ENCODE results near the gene CYP2C8.
"Not testable (repeated sequence)": the region's sequence is repeated elsewhere in the genome, so short reads cannot be mapped to it uniquely, and the experiment has no call there.

The CYP2C8 gene

GRCh38 chr10:95069286-95069685 is at the start of gene CYP2C8:
Gene CYP2C8, minus strand, starts transcription at chr10:95069497. Its CDS starts 95 bp downstream, at chr10:95069402.
- in situ Hi-C loops (cut with HindIII; ENCODE audit: low pct_ligation_motif_present, low pct_unique_long_range_greater_than_20kb, low sequenced_read_pairs), result no loop called here
- no peak for DNase-seq

- DNase-seq, result no peak
- in situ Hi-C loops (cut with HindIII; ENCODE audit: low pct_ligation_motif_present, low pct_unique_long_range_greater_than_20kb, low sequenced_read_pairs), result no loop called here
Measured at GRCh38 chr10:95116869-95117269, 47.6 kb upstream of the CYP2C8 start.

GRCh38 chr10:95110823-95111222 is 41.5 kb upstream of the CYP2C8 start:
- in situ Hi-C loops (cut with HindIII; ENCODE audit: low pct_ligation_motif_present, low pct_unique_long_range_greater_than_20kb, low sequenced_read_pairs), result not testable (repeated sequence)

GRCh38 chr10:95097805-95098204 is 28.5 kb upstream of the CYP2C8 start:
- in situ Hi-C loops (cut with HindIII; ENCODE audit: low pct_ligation_motif_present, low pct_unique_long_range_greater_than_20kb, low sequenced_read_pairs), result no loop called here
- DNase-seq, result no peak

More at GRCh38 chr10:95110823-95111222, 41.5 kb upstream of the CYP2C8 start:
- DNase-seq, result not testable (repeated sequence)

GRCh38 chr10:95096143-95096542 is 26.8 kb upstream of the CYP2C8 start:
- in situ Hi-C loops (cut with HindIII; ENCODE audit: low pct_ligation_motif_present, low pct_unique_long_range_greater_than_20kb, low sequenced_read_pairs), result no loop called here
- no peak for DNase-seq

- DNase-seq; in situ Hi-C loops (cut with HindIII; ENCODE audit: low pct_ligation_motif_present, low pct_unique_long_range_greater_than_20kb, low sequenced_read_pairs): not testable (repeated sequence)
Measured at GRCh38 chr10:95079626-95080025, 10.3 kb upstream of the CYP2C8 start.

- in situ Hi-C loops (cut with HindIII; ENCODE audit: low pct_ligation_motif_present, low pct_unique_long_range_greater_than_20kb, low sequenced_read_pairs), result no loop called here
- no peak for DNase-seq
Measured at GRCh38 chr10:95077556-95077955, 8.3 kb upstream of the CYP2C8 start.

- in situ Hi-C loops (cut with HindIII; ENCODE audit: low pct_ligation_motif_present, low pct_unique_long_range_greater_than_20kb, low sequenced_read_pairs), result no loop called here
- DNase-seq, result no peak
Measured at GRCh38 chr10:95071107-95071660, 1.9 kb upstream of the CYP2C8 start.

GRCh38 chr10:95064125-95064524 is 5.2 kb downstream of the CYP2C8 start:
- DNase-seq; in situ Hi-C loops (cut with HindIII; ENCODE audit: low pct_ligation_motif_present, low pct_unique_long_range_greater_than_20kb, low sequenced_read_pairs): not testable (repeated sequence)

- in situ Hi-C loops (cut with HindIII; ENCODE audit: low pct_ligation_motif_present, low pct_unique_long_range_greater_than_20kb, low sequenced_read_pairs), result no loop called here
- no peak for DNase-seq
Measured at GRCh38 chr10:95056744-95057363, 12.4 kb downstream of the CYP2C8 start.

- no peak for DNase-seq
- in situ Hi-C loops (cut with HindIII; ENCODE audit: low pct_ligation_motif_present, low pct_unique_long_range_greater_than_20kb, low sequenced_read_pairs), result no loop called here
Measured at GRCh38 chr10:95049919-95050318, 19.4 kb downstream of the CYP2C8 start.

- DNase-seq, result no peak
- in situ Hi-C loops (cut with HindIII; ENCODE audit: low pct_ligation_motif_present, low pct_unique_long_range_greater_than_20kb, low sequenced_read_pairs), result no loop called here
Measured at GRCh38 chr10:95048206-95048605, 21.1 kb downstream of the CYP2C8 start.

- DNase-seq, result no peak
Measured at GRCh38 chr10:95039281-95039680, 30.0 kb downstream of the CYP2C8 start.

GRCh38 chr10:95035332-95036295 is 33.7 kb downstream of the CYP2C8 start:
- in situ Hi-C loops (cut with HindIII; ENCODE audit: low pct_ligation_motif_present, low pct_unique_long_range_greater_than_20kb, low sequenced_read_pairs), result no loop called here
- no peak for DNase-seq

More at GRCh38 chr10:95039281-95039680, 30.0 kb downstream of the CYP2C8 start:
- in situ Hi-C loops (cut with HindIII; ENCODE audit: low pct_ligation_motif_present, low pct_unique_long_range_greater_than_20kb, low sequenced_read_pairs), result no loop called here

GRCh38 chr10:95034401-95034800 is 34.9 kb downstream of the CYP2C8 start:
- in situ Hi-C loops (cut with HindIII; ENCODE audit: low pct_ligation_motif_present, low pct_unique_long_range_greater_than_20kb, low sequenced_read_pairs), result no loop called here
- no peak for DNase-seq

- in situ Hi-C loops (cut with HindIII; ENCODE audit: low pct_ligation_motif_present, low pct_unique_long_range_greater_than_20kb, low sequenced_read_pairs), result no loop called here
Measured at GRCh38 chr10:95031656-95032055, 37.6 kb downstream of the CYP2C8 start.

GRCh38 chr10:95026461-95026860 is 42.8 kb downstream of the CYP2C8 start:
- DNase-seq, result no peak
- in situ Hi-C loops (cut with HindIII; ENCODE audit: low pct_ligation_motif_present, low pct_unique_long_range_greater_than_20kb, low sequenced_read_pairs), result no loop called here

More at GRCh38 chr10:95031656-95032055, 37.6 kb downstream of the CYP2C8 start:
- DNase-seq, result no peak

- in situ Hi-C loops (cut with HindIII; ENCODE audit: low pct_ligation_motif_present, low pct_unique_long_range_greater_than_20kb, low sequenced_read_pairs), result no loop called here
- DNase-seq, result no peak
Measured at GRCh38 chr10:94997741-94998174, 71.5 kb downstream of the CYP2C8 start.

GRCh38 chr10:94992811-94993210 is 76.5 kb downstream of the CYP2C8 start:
- DNase-seq, result no peak
- in situ Hi-C loops (cut with HindIII; ENCODE audit: low pct_ligation_motif_present, low pct_unique_long_range_greater_than_20kb, low sequenced_read_pairs), result no loop called here

Data from ACHN (cell line).